Airway epithelial cell (primary cell): ENCODE data around the gene SLC25A42. TPM values are rescaled to one million over a fixed set of nuclear protein-coding genes. Genes with fewer than 3 reads are reported as not detected.

Experiments
- total RNA-seq: library from RNA; depleted of rRNA; stranded (reverse); fragments of >200 nt; gene quantifications from 2 replicates; pipeline ENCODE4 v1.2.3, GENCODE V29; 2015

Gene SLC25A42
- 4.0 and 4.9 TPM in 2 replicates for total RNA-seq

GRCh38 chr19:19063183-19064097 is at the start of gene SLC25A42:
TSS of gene SLC25A42 (plus strand) at chr19:19063994. CDS start at chr19:19096125, 32,131 bp downstream.

DNA sequence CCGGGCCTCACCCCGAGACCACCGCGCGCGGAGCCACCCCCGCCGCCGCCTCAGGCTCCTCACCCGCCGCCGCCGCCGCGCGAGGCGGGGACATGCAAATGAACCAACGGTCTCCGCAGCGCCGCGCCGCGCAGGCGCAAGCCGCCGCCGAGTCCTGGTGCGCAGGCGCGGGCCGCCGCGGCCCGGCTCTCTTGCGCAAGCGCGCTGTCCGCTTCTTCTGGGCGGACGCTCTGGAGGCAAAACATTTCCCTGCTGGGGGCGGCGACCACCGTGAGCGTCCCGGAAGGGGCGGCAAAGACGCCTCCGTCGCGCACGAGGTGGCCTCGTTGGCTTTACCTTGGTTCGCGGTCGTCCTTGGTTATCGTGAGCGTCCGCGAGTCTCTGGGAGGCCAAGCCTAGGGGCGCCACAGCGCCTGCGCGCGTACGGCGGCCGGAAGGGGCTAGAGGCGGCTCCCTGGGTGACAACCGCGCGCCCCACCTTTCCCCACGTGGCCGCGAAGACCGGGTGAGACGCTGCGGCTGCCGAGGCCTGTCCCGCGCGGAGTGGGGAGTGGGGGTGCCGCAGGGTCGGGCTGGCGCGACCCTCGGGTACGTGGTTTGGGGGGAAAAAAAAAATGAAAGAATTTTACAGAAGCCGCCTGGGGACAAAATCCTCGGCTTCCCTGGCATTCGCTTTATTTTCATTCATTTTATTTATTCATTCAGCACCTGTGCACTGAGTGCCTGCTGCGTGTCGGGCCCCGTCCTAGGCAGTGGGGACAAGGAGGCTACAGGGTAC is 30.2 kb upstream of the SLC25A42 start, which contains the start of the genes ARMC6 and SUGP2:
Gene ARMC6 (plus strand): TSS at position 178 of the 778 bp plus-strand sequence. CDS start 607 bp downstream, outside the sequence.
Gene SUGP2 (minus strand): TSS at position 92 of the 778 bp plus-strand sequence. CDS start 2,446 bp downstream, outside the sequence.

GRCh38 chr19:19138109-19138981 is 74.6 kb downstream of the SLC25A42 start, which contains the start of gene TMEM161A:
TSS of gene TMEM161A (minus strand) at chr19:19138478. CDS start at chr19:19138428, 50 bp downstream.

Other genes with a start within 250 kb of the SLC25A42 start
- 50.7 and 71.7 TPM in 2 replicates for gene UPF1, start 232.0 kb upstream of the SLC25A42 start, total RNA-seq
- gene CERS1, start 167.8 kb upstream of the SLC25A42 start, total RNA-seq = 0.56 and 1.4 TPM in 2 replicates
- gene COPE, start 144.6 kb upstream of the SLC25A42 start, total RNA-seq = 343 and 355 TPM in 2 replicates
- gene DDX49, start 144.3 kb upstream of the SLC25A42 start, total RNA-seq = 70.6 and 99.5 TPM in 2 replicates
- gene HOMER3, start 122.8 kb upstream of the SLC25A42 start, total RNA-seq = 116 and 136 TPM in 2 replicates
- 13.4 and 19.0 TPM in 2 replicates for gene SUGP2, start 30.5 kb upstream of the SLC25A42 start, total RNA-seq
- 40.5 and 41.9 TPM in 2 replicates for gene ARMC6, start 30.4 kb upstream of the SLC25A42 start, total RNA-seq
- 36.8 and 41.5 TPM in 2 replicates for gene TMEM161A, start 74.5 kb downstream of the SLC25A42 start, total RNA-seq
- gene MEF2B, start 106.3 kb downstream of the SLC25A42 start, total RNA-seq = 0.93 TPM in 1 of 2 replicates, not detected in the other
- gene BORCS8, start 128.2 kb downstream of the SLC25A42 start, total RNA-seq = 13.3 and 26.2 TPM in 2 replicates
- gene RFXANK, start 128.3 kb downstream of the SLC25A42 start, total RNA-seq = 73.2 and 82.3 TPM in 2 replicates
- gene NR2C2AP, start 139.4 kb downstream of the SLC25A42 start, total RNA-seq = 16.4 and 20.8 TPM in 2 replicates
- not detected in 2 replicates for gene NCAN, start 148.0 kb downstream of the SLC25A42 start, total RNA-seq
- not detected in 2 replicates for gene TM6SF2, start 209.3 kb downstream of the SLC25A42 start, total RNA-seq